NB4 (cell line): ENCODE results near the gene ZDHHC9.

Experiments used
- DNase-seq: peaks from one replicate; pipeline ENCODE4 v3.0.0; 2010; ENCODE audit warnings: low read depth
- H3K4me3 ChIP-seq: one replicate; pipeline ENCODE4 v1.5.1; 2011; ENCODE audit warnings: mild to moderate bottlenecking, low read depth, low read length, moderate library complexity
- MYC ChIP-seq: IDR thresholded peaks from 2 replicates; pipeline ENCODE4 v1.6.1; 2011; ENCODE audit warnings: low read depth, low read length
- POLR2A ChIP-seq: IDR thresholded peaks from 2 replicates; pipeline ENCODE4 v1.6.1; 2011; ENCODE audit warnings: mild to moderate bottlenecking; ENCODE audit not compliant: insufficient read length; ENCODE audit errors: extremely low read depth
- TF ChIP-seq, protein P1 (sequence below): IDR thresholded peaks from one replicate; pipeline ENCODE4 v1.5.1; 2012; ENCODE audit warnings: low read depth, low read length
- TF ChIP-seq, protein P2 (sequence below): IDR thresholded peaks from 2 replicates; pipeline ENCODE4 v1.6.1; 2011; ENCODE audit warnings: low read depth, low read length

The ZDHHC9 gene

DNA sequence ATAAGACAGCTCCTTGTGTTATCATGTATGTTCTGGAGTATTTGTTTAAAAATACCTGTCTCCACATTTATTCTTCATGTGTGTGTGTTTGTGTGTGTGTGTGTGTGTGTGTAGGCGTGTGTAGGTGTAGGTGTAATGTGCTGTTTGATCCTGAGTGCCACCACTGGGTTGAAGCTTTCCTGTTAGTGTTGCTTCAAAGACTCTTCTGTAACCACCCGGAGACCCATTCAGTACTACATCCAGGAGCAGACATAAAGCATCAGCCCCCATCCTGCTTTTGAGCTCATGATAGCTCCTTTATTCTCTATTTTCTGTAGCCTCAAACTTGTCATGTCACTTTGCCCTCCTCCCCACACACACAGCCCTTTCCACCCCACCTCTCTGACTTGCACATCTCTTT, 3.0 kb upstream of the ZDHHC9 start:
- TF ChIP-seq MYC, result no peak
- TF ChIP-seq, protein P1, sequence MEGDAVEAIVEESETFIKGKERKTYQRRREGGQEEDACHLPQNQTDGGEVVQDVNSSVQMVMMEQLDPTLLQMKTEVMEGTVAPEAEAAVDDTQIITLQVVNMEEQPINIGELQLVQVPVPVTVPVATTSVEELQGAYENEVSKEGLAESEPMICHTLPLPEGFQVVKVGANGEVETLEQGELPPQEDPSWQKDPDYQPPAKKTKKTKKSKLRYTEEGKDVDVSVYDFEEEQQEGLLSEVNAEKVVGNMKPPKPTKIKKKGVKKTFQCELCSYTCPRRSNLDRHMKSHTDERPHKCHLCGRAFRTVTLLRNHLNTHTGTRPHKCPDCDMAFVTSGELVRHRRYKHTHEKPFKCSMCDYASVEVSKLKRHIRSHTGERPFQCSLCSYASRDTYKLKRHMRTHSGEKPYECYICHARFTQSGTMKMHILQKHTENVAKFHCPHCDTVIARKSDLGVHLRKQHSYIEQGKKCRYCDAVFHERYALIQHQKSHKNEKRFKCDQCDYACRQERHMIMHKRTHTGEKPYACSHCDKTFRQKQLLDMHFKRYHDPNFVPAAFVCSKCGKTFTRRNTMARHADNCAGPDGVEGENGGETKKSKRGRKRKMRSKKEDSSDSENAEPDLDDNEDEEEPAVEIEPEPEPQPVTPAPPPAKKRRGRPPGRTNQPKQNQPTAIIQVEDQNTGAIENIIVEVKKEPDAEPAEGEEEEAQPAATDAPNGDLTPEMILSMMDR, result no peak
- TF ChIP-seq, protein P2, sequence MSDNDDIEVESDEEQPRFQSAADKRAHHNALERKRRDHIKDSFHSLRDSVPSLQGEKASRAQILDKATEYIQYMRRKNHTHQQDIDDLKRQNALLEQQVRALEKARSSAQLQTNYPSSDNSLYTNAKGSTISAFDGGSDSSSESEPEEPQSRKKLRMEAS, result no peak
- no peak for TF ChIP-seq POLR2A

DNA sequence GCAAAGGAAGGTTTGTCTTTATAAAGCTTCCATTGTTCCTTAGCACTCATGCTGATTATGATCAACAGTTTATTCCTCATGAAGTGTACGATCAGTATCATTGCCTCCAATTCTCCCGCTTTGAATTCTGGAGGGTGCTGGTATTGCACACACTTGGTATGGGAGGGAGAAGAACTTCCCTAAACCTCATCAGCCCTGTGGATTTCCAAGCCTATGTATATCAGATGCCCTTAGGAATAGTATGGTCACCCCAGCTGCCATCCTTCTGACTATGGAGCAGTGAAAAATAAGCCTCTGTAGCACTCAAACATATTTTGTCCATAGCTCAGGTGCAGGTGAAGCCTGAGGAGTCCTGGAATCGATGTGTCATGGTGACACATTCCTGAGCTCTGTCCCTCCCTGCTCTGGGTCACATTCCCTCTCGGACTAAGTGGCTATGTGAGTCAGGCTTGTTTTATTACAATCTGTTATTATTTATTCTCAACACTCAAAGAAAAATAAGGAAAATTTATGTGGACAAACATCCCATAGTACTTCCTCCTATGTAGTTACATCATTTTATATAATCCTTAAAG, 2.0 kb upstream of the ZDHHC9 start:
- TF ChIP-seq, protein P1, result no peak
- TF ChIP-seq MYC (no peak), POLR2A (no peak)
- TF ChIP-seq, protein P2, result no peak
- DNase-seq, result no peak
- no peak overlapping the region for H3K4me3 ChIP-seq

More for the DNA sequence above, 3.0 kb upstream of the ZDHHC9 start:
- no peak overlapping the region for H3K4me3 ChIP-seq
- DNase-seq, result no peak

DNA sequence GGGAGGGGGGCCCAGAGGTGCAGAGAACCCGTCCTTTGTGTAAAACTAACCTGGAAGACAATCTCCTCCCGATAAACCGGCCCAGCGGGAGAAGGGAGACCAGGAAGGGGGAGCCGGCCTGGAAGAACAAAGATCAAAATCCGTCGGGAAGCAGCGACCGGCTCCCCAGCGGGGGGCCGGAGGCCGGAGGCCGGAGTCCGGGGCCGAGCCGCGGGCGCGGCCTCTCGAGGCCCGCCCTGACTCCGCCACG, 552 bp downstream of the ZDHHC9 start:
- DNase-seq, result no peak
- peak overlapping the region; percentile 63 for H3K4me3 ChIP-seq
- TF ChIP-seq, protein P2, result no peak
- TF ChIP-seq POLR2A (no peak), MYC (no peak)
- TF ChIP-seq, protein P1, result no peak

DNA sequence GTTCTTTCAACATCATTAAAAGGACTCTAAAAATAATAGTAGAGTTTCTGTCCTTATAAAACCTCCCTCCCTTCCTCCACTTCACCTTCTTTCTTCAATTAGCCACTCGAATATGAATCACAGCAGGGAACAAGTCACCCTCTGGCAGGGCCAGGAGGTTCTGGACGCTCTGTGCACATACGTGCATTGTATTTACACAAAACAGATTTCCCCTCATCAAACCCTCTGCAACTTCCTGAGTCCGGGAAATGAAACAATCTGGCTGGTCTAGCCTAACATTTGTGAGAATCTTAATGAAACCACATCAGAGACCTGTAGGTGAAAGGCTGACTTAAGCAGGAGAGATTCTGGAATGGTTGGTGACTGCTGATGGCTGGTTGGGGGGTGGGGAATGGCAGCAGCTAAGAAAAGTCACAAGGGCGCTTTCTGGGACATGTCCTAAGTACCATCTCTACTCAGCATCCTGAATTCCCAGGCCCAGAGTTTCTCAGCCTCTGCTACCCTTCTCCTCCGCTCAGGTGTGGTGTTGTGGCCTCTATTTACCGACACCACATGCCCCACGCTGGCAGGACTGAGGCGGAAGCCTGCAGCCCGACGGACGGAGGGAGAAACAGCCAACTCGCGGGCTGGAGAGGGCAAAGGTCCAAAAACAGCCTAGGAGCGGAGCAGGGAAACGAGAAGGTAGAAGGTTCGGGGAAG, 1.0 kb downstream of the ZDHHC9 start:
- peak overlapping the region; percentile 63 for H3K4me3 ChIP-seq
- TF ChIP-seq, protein P2, result 0 out of 2 replicates have a peak, but pooled peaks have one; percentile 10
- TF ChIP-seq, protein P1, result no peak
- no peak for DNase-seq

DNA sequence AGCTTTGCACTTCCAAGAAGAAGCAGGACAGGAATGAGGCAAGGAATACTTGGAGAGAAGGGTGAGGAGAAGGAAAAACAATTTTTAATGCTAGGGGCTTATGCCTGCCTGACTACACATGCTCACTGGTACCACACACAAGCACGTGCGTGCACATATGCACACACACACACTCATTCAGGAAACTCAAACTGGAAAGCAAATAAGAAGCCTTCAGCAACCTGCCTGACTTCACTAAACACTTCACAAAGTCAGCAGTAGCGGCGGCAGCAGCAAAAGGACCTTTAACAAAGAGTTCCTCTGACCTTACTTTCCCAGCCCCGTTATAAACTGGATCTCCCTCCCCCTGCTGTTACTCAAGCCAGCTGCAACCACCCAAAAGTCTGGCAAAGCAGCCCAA, 3.3 kb downstream of the ZDHHC9 start:
- no peak overlapping the region for H3K4me3 ChIP-seq
- peak; percentile 50 for DNase-seq
- TF ChIP-seq, protein P1, result no peak
- TF ChIP-seq MYC (no peak), POLR2A (no peak)
- TF ChIP-seq, protein P2, result no peak
